Measurements from ENCODE around the gene NSG2.

- TF ChIP-seq CTCF (IDR thresholded peaks at IDR 0.05) (no peak), ZFX (IDR thresholded peaks at IDR 0.05; ENCODE audit: borderline replicate concordance) (no peak)
Measured at GRCh38 chr5:174064171-174064570, 18.7 kb downstream of the NSG2 start.
